Stimulated activated CD4-positive, alpha-beta T cell treated with anti-CD3 and anti-CD28 coated beads, Interleukin-15, amount 100 ng/mL, for 48 hours (primary cell): ENCODE data around the gene THUMPD2.

ENCODE experiments used
- DNase-seq, 2 donors: peaks; one replicate each; pipeline ENCODE4 v3.0.0-alpha.2; 2020; ENCODE audit warnings: low read depth in 2 of 2

The THUMPD2 gene

GRCh38 chr2:39718483-39718882 lies 60.6 kb downstream of the THUMPD2 start:
- DNase-seq, result no peak

GRCh38 chr2:39717067-39717466 lies 62.0 kb downstream of the THUMPD2 start:
- DNase-seq, result no peak

GRCh38 chr2:39715822-39716221 lies 63.2 kb downstream of the THUMPD2 start:
- no peak for DNase-seq

- no peak for DNase-seq
Measured at GRCh38 chr2:39715095-39715494, 64.0 kb downstream of the THUMPD2 start.

GRCh38 chr2:39712953-39713352 lies 66.1 kb downstream of the THUMPD2 start:
- no peak for DNase-seq

- no peak for DNase-seq
Measured at GRCh38 chr2:39710807-39711206, 68.3 kb downstream of the THUMPD2 start.

GRCh38 chr2:39708003-39708402 lies 71.1 kb downstream of the THUMPD2 start:
- no peak for DNase-seq

- no peak for DNase-seq
Measured at GRCh38 chr2:39706945-39707344, 72.1 kb downstream of the THUMPD2 start.

- DNase-seq, result no peak
Measured at GRCh38 chr2:39706312-39706711, 72.7 kb downstream of the THUMPD2 start.

- no peak for DNase-seq
Measured at GRCh38 chr2:39705638-39706037, 73.4 kb downstream of the THUMPD2 start.

GRCh38 chr2:39704540-39704939 lies 74.5 kb downstream of the THUMPD2 start:
- no peak for DNase-seq

GRCh38 chr2:39703181-39703872 lies 75.7 kb downstream of the THUMPD2 start:
- DNase-seq, result no peak

GRCh38 chr2:39701137-39701536 lies 77.9 kb downstream of the THUMPD2 start:
- no peak for DNase-seq

- DNase-seq, result no peak
Measured at GRCh38 chr2:39697454-39697853, 81.6 kb downstream of the THUMPD2 start.

GRCh38 chr2:39696838-39697237 lies 82.2 kb downstream of the THUMPD2 start:
- DNase-seq, result no peak

GRCh38 chr2:39696101-39696553 lies 82.9 kb downstream of the THUMPD2 start:
- DNase-seq, result no peak

GRCh38 chr2:39693245-39693644 lies 85.8 kb downstream of the THUMPD2 start:
- no peak for DNase-seq

GRCh38 chr2:39689876-39690275 lies 89.2 kb downstream of the THUMPD2 start:
- DNase-seq, result no peak

GRCh38 chr2:39689272-39689841 lies 89.7 kb downstream of the THUMPD2 start:
- DNase-seq, result no peak

GRCh38 chr2:39688181-39688580 lies 90.9 kb downstream of the THUMPD2 start:
- no peak for DNase-seq

- no peak for DNase-seq
Measured at GRCh38 chr2:39686456-39686855, 92.6 kb downstream of the THUMPD2 start.
